DOHH2 (cell line): ENCODE measurements around the gene C4orf51.

Experiments used
- H3F3A ChIP-seq: fragments of 200-600 bp; sonication (generic), shearing (Covaris generic); 2 replicates; pipeline ENCODE4 v1.6.0; 2016; ENCODE audit warnings: antibody characterized with exemption, mild to moderate bottlenecking; ENCODE audit not compliant: control insufficient read depth, insufficient read depth
- H3K27ac ChIP-seq: fragments of 200-600 bp; sonication (generic); 2 replicates; pipeline ENCODE4 v1.5.1; 2014; ENCODE audit warnings: low read depth, mild to moderate bottlenecking, low read length, moderate library complexity
- H3K27me3 ChIP-seq: fragments of 200-600 bp; sonication (generic); 2 replicates; pipeline ENCODE4 v1.6.1; 2014; ENCODE audit warnings: mild to moderate bottlenecking, low read length, mixed read lengths; ENCODE audit not compliant: control insufficient read depth
- H3K36me3 ChIP-seq: fragments of 200-600 bp; sonication (generic); 2 replicates; pipeline ENCODE4 v1.6.1; 2014; ENCODE audit warnings: mild to moderate bottlenecking, low read length, moderate library complexity, mixed read lengths; ENCODE audit not compliant: control insufficient read depth
- H3K4me1 ChIP-seq: fragments of 200-600 bp; sonication (generic); 2 replicates; pipeline ENCODE4 v1.6.1; 2014; ENCODE audit warnings: mild to moderate bottlenecking, low read length, mixed read lengths; ENCODE audit not compliant: control insufficient read depth
- H3K4me2 ChIP-seq: fragments of 200-600 bp; sonication (generic); 2 replicates; pipeline ENCODE4 v1.6.0; 2014; ENCODE audit warnings: mild to moderate bottlenecking, low read length, moderate library complexity
- H3K4me3 ChIP-seq: fragments of 200-600 bp; sonication (generic); 2 replicates; pipeline ENCODE4 v1.5.1; 2014; ENCODE audit warnings: mild to moderate bottlenecking, low read length, mixed read lengths
- H3K79me2 ChIP-seq: fragments of 200-600 bp; sonication (generic); 2 replicates; pipeline ENCODE4 v1.6.1; 2014; ENCODE audit warnings: mild to moderate bottlenecking, low read length, mixed read lengths; ENCODE audit not compliant: control insufficient read depth
- H3K9me2 ChIP-seq: fragments of 200-600 bp; sonication (generic); replicated peaks from 2 replicates; pipeline ENCODE4 v1.6.1; 2014; ENCODE audit warnings: mild to moderate bottlenecking, low read length, mixed read lengths; ENCODE audit not compliant: control insufficient read depth
- H3K9me3 ChIP-seq: fragments of 200-600 bp; sonication (generic); 2 replicates; pipeline ENCODE4 v1.6.1; 2014; ENCODE audit warnings: antibody characterized with exemption, low read length, mixed read lengths; ENCODE audit not compliant: control insufficient read depth, insufficient read depth
- H4K20me1 ChIP-seq: fragments of 200-600 bp; sonication (generic); 2 replicates; pipeline ENCODE4 v1.6.0; 2014; ENCODE audit warnings: low read depth, mild to moderate bottlenecking, antibody characterized with exemption, low read length, moderate library complexity; ENCODE audit not compliant: control insufficient read depth, insufficient read depth
- CTCF ChIP-seq: fragments of 200-600 bp; sonication (generic); IDR thresholded peaks from one replicate; pipeline ENCODE4 v1.5.1; 2014; ENCODE audit warnings: antibody characterized with exemption, mild to moderate bottlenecking, low read depth, low read length; ENCODE audit not compliant: poor library complexity, severe bottlenecking
- EZH2phosphoT487 ChIP-seq: fragments of 200-600 bp; sonication (generic); IDR thresholded peaks from 2 replicates; pipeline ENCODE4 v1.6.1; 2017; ENCODE audit warnings: borderline replicate concordance, mild to moderate bottlenecking, antibody characterized with exemption, low read length, moderate library complexity, mixed read lengths

The C4orf51 gene

GRCh38 chr4:145762719-145763118, 82.8 kb downstream of the C4orf51 start:
- H3K27me3 ChIP-seq, result no peaks in the 10 kb centered on the region
- no peaks in the 10 kb centered on the region for H3K79me2 ChIP-seq
- peaks cover 73% of the 10 kb centered on the region for H3K36me3 ChIP-seq
- H3K27ac ChIP-seq, result no peak overlapping the region
- no peaks in the 10 kb centered on the region for H3K4me1 ChIP-seq
- H3K9me2 ChIP-seq, result no peaks in the 10 kb centered on the region
- TF ChIP-seq EZH2phosphoT487 (no peak), CTCF (no peak)
- no peak overlapping the region for H3K4me2 ChIP-seq
- no peaks in the 10 kb centered on the region for H4K20me1 ChIP-seq
- no peaks in the 10 kb centered on the region for H3K9me3 ChIP-seq
- no peaks in the 10 kb centered on the region for H3F3A ChIP-seq
- no peak overlapping the region for H3K4me3 ChIP-seq

GRCh38 chr4:145763399-145763798, 83.5 kb downstream of the C4orf51 start:
- no peaks in the 10 kb centered on the region for H3K27me3 ChIP-seq
- peaks cover 77% of the 10 kb centered on the region for H3K36me3 ChIP-seq

GRCh38 chr4:145766273-145766672, 86.3 kb downstream of the C4orf51 start:
- no peak overlapping the region for H3K4me3 ChIP-seq
- no peak for TF ChIP-seq EZH2phosphoT487
- TF ChIP-seq CTCF, result no peak
- H4K20me1 ChIP-seq, result no peaks in the 10 kb centered on the region
- peaks cover 72% of the 10 kb centered on the region for H3K36me3 ChIP-seq
- H3K9me2 ChIP-seq, result no peaks in the 10 kb centered on the region
- H3K4me1 ChIP-seq, result no peaks in the 10 kb centered on the region
- H3K9me3 ChIP-seq, result no peaks in the 10 kb centered on the region
- H3K79me2 ChIP-seq, result no peaks in the 10 kb centered on the region
- no peak overlapping the region for H3K27ac ChIP-seq
- no peaks in the 10 kb centered on the region for H3K27me3 ChIP-seq
- H3F3A ChIP-seq, result no peaks in the 10 kb centered on the region
- no peak overlapping the region for H3K4me2 ChIP-seq

More at GRCh38 chr4:145763399-145763798, 83.5 kb downstream of the C4orf51 start:
- Histone ChIP-seq H3K4me2 (no peak overlapping the region), H3K79me2 (no peaks in the 10 kb centered on the region), H3K9me3 (no peaks in the 10 kb centered on the region), H3K4me1 (no peaks in the 10 kb centered on the region), H3K27ac (no peak overlapping the region), H3F3A (no peaks in the 10 kb centered on the region), H3K9me2 (no peaks in the 10 kb centered on the region), H3K4me3 (no peak overlapping the region), H4K20me1 (no peaks in the 10 kb centered on the region)
- TF ChIP-seq EZH2phosphoT487, result no peak

- Histone ChIP-seq H4K20me1 (no peaks in the 10 kb centered on the region), H3K9me3 (no peaks in the 10 kb centered on the region), H3F3A (no peaks in the 10 kb centered on the region), H3K27me3 (no peaks in the 10 kb centered on the region), H3K79me2 (no peaks in the 10 kb centered on the region), H3K4me2 (no peak overlapping the region), H3K27ac (no peak overlapping the region), H3K36me3 (peaks cover 75% of the 10 kb centered on the region), H3K9me2 (no peaks in the 10 kb centered on the region), H3K4me1 (no peaks in the 10 kb centered on the region), H3K4me3 (no peak overlapping the region)
- no peak for TF ChIP-seq EZH2phosphoT487
- no peak for TF ChIP-seq CTCF
These were observed 89.6 kb downstream of the C4orf51 start for GRCh38 chr4:145769450-145770037.
